SK-N-SH (cell line): ENCODE measurements around the gene RHBDL2.

Source experiments
- CHD2 ChIP-seq: fragments of 150-350 bp; IDR thresholded peaks from 2 replicates; pipeline ENCODE4 v1.6.1; 2018; ENCODE audit warnings: low read length; ENCODE audit not compliant: partially characterized antibody
- CTCF ChIP-seq: fragments of 200-600 bp; sonication (generic); IDR thresholded peaks from 2 replicates; pipeline ENCODE4 v1.6.1; 2017; ENCODE audit warnings: antibody characterized with exemption, mild to moderate bottlenecking, moderate library complexity
- ELF1 ChIP-seq: IDR thresholded peaks from 2 replicates; pipeline ENCODE4 v1.4.0; 2012
- EZH2phosphoT487 ChIP-seq: fragments of 200-600 bp; sonication (generic); IDR thresholded peaks from 2 replicates; pipeline ENCODE4 v1.6.1; 2017; ENCODE audit warnings: low read depth, mixed run types, mild to moderate bottlenecking, antibody characterized with exemption, moderate library complexity, borderline replicate concordance
- JUND ChIP-seq: IDR thresholded peaks from 2 replicates; pipeline ENCODE4 v1.4.0; 2012
- NRF1 ChIP-seq: IDR thresholded peaks from 2 replicates; pipeline ENCODE4 v1.6.1; 2012; ENCODE audit warnings: low read depth, mild to moderate bottlenecking, low read length
- PBX3 ChIP-seq: IDR thresholded peaks from 2 replicates; pipeline ENCODE4; 2012
- POLR2AphosphoS5 ChIP-seq: IDR thresholded peaks from 2 replicates; pipeline ENCODE4 v1.6.1; 2012; ENCODE audit warnings: low read depth, low read length
- RAD21 ChIP-seq: IDR thresholded peaks from 2 replicates; pipeline ENCODE4 v1.6.1; 2012; ENCODE audit warnings: mild to moderate bottlenecking, low read length
- RFX5 ChIP-seq: IDR thresholded peaks from 2 replicates; pipeline ENCODE4 v1.6.1; 2012; ENCODE audit warnings: mild to moderate bottlenecking, improper control_type of control experiment, low read length
- TAF1 ChIP-seq: IDR thresholded peaks from 2 replicates; pipeline ENCODE4 v1.6.1; 2012; ENCODE audit warnings: low read depth, mild to moderate bottlenecking, low read length, moderate library complexity, borderline replicate concordance
- TEAD4 ChIP-seq: IDR thresholded peaks from 2 replicates; pipeline ENCODE4 v1.4.0; 2012; ENCODE audit warnings: mild to moderate bottlenecking, borderline replicate concordance; ENCODE audit not compliant: insufficient read depth
- USF1 ChIP-seq: IDR thresholded peaks from 2 replicates; pipeline ENCODE4 v1.4.0; 2012; ENCODE audit warnings: low read depth, borderline replicate concordance
- USF2 ChIP-seq: fragments of 150-350 bp; IDR thresholded peaks from 2 replicates; pipeline ENCODE4 v1.6.1; 2017; ENCODE audit warnings: antibody characterized with exemption, low read length, low read depth, borderline replicate concordance

- TF ChIP-seq TEAD4 (no peak), USF1 (no peak), ELF1 (no peak), TAF1 (no peak), CHD2 (no peak), JUND (no peak), CTCF (no peak), EZH2phosphoT487 (no peak), RAD21 (no peak), POLR2AphosphoS5 (no peak), RFX5 (no peak), PBX3 (no peak), NRF1 (no peak), USF2 (no peak)
Measured at GRCh38 chr1:38917772-38918171, 23.9 kb downstream of the RHBDL2 start.
